ENCODE results near the gene LDHD. TPM values are rescaled to one million over a fixed set of nuclear protein-coding genes. Genes with fewer than 3 reads are reported as not detected.

The LDHD gene
- total RNA-seq, 6 experiments from 2014 or later = 62.9 to 98.5 (median 90.2) TPM

DNA sequence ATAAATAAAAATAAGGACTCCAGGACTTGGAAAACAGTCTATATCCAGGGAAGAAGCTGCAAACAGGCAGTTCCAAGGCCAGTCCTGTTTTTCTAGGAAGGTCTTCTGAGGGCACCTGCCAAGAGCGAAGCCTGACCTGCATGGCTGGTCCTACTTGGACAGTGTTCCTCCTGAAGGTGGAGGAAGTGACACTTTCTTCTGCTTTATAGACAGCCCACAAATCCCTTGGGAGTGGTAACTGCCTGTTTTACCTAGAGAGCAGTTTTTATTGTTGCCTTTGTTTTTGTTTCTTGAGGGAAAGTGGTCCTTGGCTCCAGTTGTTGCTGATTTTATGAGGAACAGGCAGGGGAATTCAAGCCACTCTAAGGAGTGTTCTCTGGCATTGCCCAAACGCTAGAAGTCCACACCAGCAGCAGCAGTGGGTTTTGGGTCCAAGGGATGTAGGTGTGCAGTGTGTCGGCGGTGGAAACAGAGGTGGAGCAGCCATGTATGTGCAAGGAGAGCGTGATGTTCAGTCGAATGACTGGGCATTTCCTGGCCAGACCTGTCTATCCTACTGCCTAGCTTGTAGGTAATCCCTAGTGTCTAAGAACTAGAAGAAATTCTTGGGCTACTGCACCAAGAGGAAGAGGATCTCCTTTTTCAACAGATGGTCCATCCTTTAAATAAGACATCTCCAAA is 35.3 kb downstream of the LDHD start:
- Histone ChIP-seq H3K9me3 (no peaks in the 10 kb centered on the region), H3K4me3 (no peak overlapping the region), H3K4me1 (peaks cover 0 to 25% (median 11%) of the 10 kb centered on the region in 4 donors), H3K27ac (no peak overlapping the region), H3K27me3 (no peaks in the 10 kb centered on the region), H3K36me3 (no peaks in the 10 kb centered on the region)
- intact Hi-C loops (cut with DNase I) = no loop called here
- DNase-seq (no peak), ATAC-seq (no peak)
- TF ChIP-seq POLR2A (IDR thresholded peaks at IDR 0.05) = no peak
- TF ChIP-seq, protein P1, sequence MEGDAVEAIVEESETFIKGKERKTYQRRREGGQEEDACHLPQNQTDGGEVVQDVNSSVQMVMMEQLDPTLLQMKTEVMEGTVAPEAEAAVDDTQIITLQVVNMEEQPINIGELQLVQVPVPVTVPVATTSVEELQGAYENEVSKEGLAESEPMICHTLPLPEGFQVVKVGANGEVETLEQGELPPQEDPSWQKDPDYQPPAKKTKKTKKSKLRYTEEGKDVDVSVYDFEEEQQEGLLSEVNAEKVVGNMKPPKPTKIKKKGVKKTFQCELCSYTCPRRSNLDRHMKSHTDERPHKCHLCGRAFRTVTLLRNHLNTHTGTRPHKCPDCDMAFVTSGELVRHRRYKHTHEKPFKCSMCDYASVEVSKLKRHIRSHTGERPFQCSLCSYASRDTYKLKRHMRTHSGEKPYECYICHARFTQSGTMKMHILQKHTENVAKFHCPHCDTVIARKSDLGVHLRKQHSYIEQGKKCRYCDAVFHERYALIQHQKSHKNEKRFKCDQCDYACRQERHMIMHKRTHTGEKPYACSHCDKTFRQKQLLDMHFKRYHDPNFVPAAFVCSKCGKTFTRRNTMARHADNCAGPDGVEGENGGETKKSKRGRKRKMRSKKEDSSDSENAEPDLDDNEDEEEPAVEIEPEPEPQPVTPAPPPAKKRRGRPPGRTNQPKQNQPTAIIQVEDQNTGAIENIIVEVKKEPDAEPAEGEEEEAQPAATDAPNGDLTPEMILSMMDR (IDR thresholded peaks at IDR 0.05) = no peak
- 71% methylated on average over 1 of the region's 6 CpGs for WGBS (ENCODE audit: insufficient coverage, low coverage, low lambda C conversion rate, missing lambda C conversion rate)

DNA sequence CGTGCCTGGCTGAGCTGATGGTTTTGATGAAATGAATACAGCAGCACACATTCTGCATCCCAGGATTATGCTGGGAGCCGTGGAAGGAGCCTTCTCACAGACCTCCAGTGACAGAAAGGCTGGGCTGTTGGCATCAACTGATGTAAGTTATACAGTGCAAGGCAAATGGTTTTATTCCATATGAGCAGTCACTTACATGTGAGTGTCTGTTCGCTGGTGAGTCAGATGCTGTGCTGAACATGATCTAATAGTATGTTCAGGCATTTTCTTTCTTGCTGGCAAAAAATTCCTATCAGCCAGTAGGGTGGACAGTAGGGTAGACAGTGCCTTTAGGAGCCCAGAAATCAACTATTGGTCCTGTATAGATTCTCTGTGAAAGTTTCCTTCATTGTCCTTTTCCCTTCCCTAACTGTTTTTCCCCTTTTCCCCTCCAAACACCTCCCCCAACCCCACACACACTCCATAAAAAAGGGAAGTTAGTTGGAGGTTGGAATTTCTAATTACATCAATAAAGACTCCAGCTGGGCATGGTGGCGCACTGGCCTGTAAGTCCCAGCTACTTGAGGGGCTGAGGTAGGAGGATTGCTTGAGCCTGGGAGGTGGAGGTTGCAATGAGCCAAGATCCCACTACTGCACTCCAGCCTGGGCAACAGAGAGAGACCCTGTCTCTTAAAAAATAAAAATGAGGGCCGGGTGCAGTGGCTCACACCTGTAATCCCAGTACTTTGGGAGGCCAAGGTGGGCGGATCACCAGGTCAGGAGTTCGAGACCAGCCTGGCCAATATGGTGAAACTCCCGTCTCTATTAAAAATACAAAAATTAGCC is 36.2 kb downstream of the LDHD start:
- no peak for TF ChIP-seq POLR2A (IDR thresholded peaks at IDR 0.05)
- Histone ChIP-seq H3K4me1 (peaks cover 0 to 25% (median 11%) of the 10 kb centered on the region in 4 donors), H3K27me3 (no peaks in the 10 kb centered on the region), H3K4me3 (no peak overlapping the region), H3K27ac (no peak overlapping the region), H3K9me3 (no peaks in the 10 kb centered on the region), H3K36me3 (no peaks in the 10 kb centered on the region)
- 93% methylated on average over 6 of the region's 8 CpGs for WGBS (ENCODE audit: insufficient coverage, low coverage, low lambda C conversion rate, missing lambda C conversion rate)
- ATAC-seq (no peak), DNase-seq (no peak)
- intact Hi-C loops (cut with DNase I) = no loop called here

DNA sequence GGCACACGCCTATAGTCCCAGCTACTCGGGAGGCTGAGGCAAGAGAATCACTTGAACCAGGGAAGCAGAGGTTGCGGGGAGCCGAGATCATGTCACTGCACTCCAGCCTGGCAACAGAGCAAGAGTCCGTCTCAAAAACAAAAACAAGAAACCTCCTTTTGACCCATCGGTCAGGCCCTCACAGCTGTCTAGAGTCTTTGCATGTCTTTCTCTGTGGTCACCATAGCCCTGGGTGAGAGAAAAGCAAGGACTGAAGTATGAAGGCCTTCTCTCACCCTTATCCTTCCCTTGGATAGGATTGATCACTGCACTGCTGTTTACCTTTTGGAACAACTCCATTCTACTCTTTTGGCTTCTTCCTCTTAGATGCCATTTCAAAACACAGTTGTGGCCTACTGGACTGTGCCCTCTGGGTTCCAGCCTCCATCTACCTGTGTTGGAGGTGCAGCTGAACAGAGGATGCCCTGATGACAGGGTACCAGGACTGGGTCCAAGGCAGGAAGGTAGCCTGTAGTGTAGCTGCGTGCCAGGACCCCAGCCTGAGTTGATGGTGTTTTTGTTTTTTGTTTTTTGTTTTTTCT is 37.1 kb downstream of the LDHD start:
- WGBS (ENCODE audit: insufficient coverage, low coverage, low lambda C conversion rate, missing lambda C conversion rate) = 81% methylated on average over 6 of the region's 7 CpGs
- ATAC-seq (peak; percentile 49 to 73 (median 66)), DNase-seq (peak in 2 of 3 donors; percentile 73 to 82)
- Histone ChIP-seq H3K4me1 (peaks cover 0 to 25% (median 11%) of the 10 kb centered on the region in 4 donors), H3K9me3 (no peaks in the 10 kb centered on the region), H3K27me3 (no peaks in the 10 kb centered on the region), H3K4me3 (no peak overlapping the region), H3K27ac (peak overlapping the region in 1 of 3 donors; percentile 46), H3K36me3 (no peaks in the 10 kb centered on the region)
- no peak for TF ChIP-seq POLR2A (IDR thresholded peaks at IDR 0.05)
- TF ChIP-seq, protein P1 (IDR thresholded peaks at IDR 0.05) = no peak
- intact Hi-C loops (cut with DNase I) = no loop called here

DNA sequence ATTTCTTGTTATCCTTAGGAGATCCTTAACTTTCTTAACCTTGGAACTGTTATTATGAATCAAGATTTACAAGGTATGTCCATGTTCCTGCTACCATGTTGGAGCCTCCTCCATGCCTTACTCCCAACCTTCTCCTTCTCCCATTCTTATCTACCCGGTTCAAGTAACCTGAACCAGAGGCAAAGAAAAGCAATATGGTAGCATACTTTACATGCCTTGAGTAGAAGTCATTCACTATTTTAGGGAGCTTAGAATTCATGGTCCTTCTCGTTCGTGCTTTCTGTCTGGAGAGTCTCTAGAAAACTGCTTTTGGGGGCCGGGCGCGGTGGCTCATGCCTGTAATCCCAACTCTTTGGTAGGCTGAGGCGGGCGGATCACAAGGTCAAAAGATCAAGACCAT is 37.7 kb downstream of the LDHD start:
- Histone ChIP-seq H3K4me3 (no peak overlapping the region), H3K36me3 (no peaks in the 10 kb centered on the region), H3K27ac (peak overlapping the region in 1 of 3 donors; percentile 46), H3K4me1 (peaks cover 0 to 20% (median 9%) of the 10 kb centered on the region in 4 donors), H3K27me3 (no peaks in the 10 kb centered on the region), H3K9me3 (no peaks in the 10 kb centered on the region)
- intact Hi-C loops (cut with DNase I) = no loop called here
- no peak for ATAC-seq
- no peak for TF ChIP-seq POLR2A (IDR thresholded peaks at IDR 0.05)
- TF ChIP-seq, protein P1 (IDR thresholded peaks at IDR 0.05) = no peak
- 92% methylated on average over 6 of the region's 8 CpGs for WGBS (ENCODE audit: insufficient coverage, low coverage, low lambda C conversion rate, missing lambda C conversion rate)
- DNase-seq = no peak
